GM12878 (cell line): ENCODE data around the gene DAAM1.

Experiments used
- CTCF ChIP-seq, 3 experiments: IDR thresholded peaks in 2 of 3; conservative IDR thresholded peaks in 1 of 3; 2 replicates each; pipeline ENCODE4 v1.5.1; 2011; ENCODE audit warnings: low read depth in 3 of 3, low read length in 3 of 3, mild to moderate bottlenecking in 3 of 3, control low read depth in 2 of 3, moderate library complexity in 2 of 3, inconsistent platforms in 1 of 3, mixed read lengths in 1 of 3; ENCODE audit not compliant: control insufficient read depth in 2 of 3, insufficient read depth in 1 of 3; ENCODE audit errors: extremely low read depth in 1 of 3
- HCFC1 ChIP-seq: fragments of 150-350 bp; IDR thresholded peaks from 2 replicates; pipeline ENCODE4 v1.6.1; 2014; ENCODE audit warnings: low read length
- JUND ChIP-seq: IDR thresholded peaks from 2 replicates; pipeline ENCODE4 v1.6.1; 2012; ENCODE audit warnings: low read depth, mild to moderate bottlenecking, low read length, improper control_type of control experiment, moderate library complexity

- TF ChIP-seq HCFC1 (no peak), JUND (no peak), CTCF (IDR thresholded peaks at IDR 0.05 in 2 of 3, conservative IDR thresholded peaks at IDR 0.05 in 1 of 3; ENCODE audit: control insufficient read depth in 2 of 3, extremely low read depth in 1 of 3, insufficient read depth in 1 of 3, low read depth in 3 of 3, low read length in 3 of 3) (no peak)
Measured at GRCh38 chr14:59182641-59183040, 5.8 kb upstream of the DAAM1 start.
